ENCODE measurements around the gene CCDC43. TPM values are rescaled to one million over a fixed set of nuclear protein-coding genes. Genes with fewer than 3 reads are reported as not detected.
A peak's percentile ranks its signal among the peaks of the same experiment; 100 is the strongest.

Gene CCDC43
- total RNA-seq, 1 donor from 2014 or later: 18.4 TPM

- ATAC-seq (peak; percentile 21 to 46), DNase-seq (no peak)
- intact Hi-C loops (cut with DNase I): no loop called here
- Histone ChIP-seq H3K9me3 (no peaks in the 10 kb centered on the region), H3K27ac (no peak within 1 kb of the TSS), H3K4me3 (peak within 1 kb of the TSS; percentile 25), H3K36me3 (no peaks in the 10 kb centered on the region), H3K4me1 (no peaks in the 10 kb centered on the region), H3K27me3 (ENCODE audit: low read depth) (peaks cover 59% of the 10 kb centered on the region)
- no peak for TF ChIP-seq CTCF (IDR thresholded peaks at IDR 0.05)
Measured at GRCh38 chr17:44655983-44656710, 33.4 kb downstream of the CCDC43 start, which contains the start of gene MEIOC. Gene MEIOC, plus strand, starts transcription at chr17:44656468. Its CDS starts 146 bp downstream, at chr17:44656614.

- H3K27me3 ChIP-seq (ENCODE audit: low read depth): peaks cover 59% of the 10 kb centered on the region
- H3K27ac ChIP-seq: no peak overlapping the region
- no peak overlapping the region for H3K4me3 ChIP-seq
- intact Hi-C loops (cut with DNase I): no loop called here
- no peak for ATAC-seq
- H3K36me3 ChIP-seq: no peaks in the 10 kb centered on the region
- H3K9me3 ChIP-seq: no peaks in the 10 kb centered on the region
- TF ChIP-seq CTCF (IDR thresholded peaks at IDR 0.05): no peak
- no peaks in the 10 kb centered on the region for H3K4me1 ChIP-seq
- no peak for DNase-seq
Measured at GRCh38 chr17:44653954-44654353, 35.6 kb downstream of the CCDC43 start.

DNA sequence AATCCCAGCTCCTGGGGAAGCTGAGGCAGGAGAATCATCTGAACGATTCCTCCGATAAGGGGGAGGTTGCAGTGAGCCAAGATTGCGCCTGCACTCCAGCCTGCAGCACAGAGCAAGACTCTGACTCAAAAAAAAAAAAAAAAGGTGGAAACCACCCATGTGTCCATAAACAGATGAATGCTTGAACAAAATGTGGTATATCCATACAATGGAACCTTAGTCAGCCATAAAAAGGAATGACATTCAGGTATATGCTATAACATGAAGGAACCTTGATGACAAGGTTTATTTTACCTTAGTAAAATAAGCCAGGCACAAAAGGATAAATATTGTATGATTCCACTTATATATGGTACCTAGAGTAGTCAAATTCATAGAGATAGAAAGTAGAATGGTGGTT is 36.2 kb downstream of the CCDC43 start:
- no peak for DNase-seq
- Histone ChIP-seq H3K36me3 (no peaks in the 10 kb centered on the region), H3K4me3 (no peak overlapping the region), H3K27me3 (ENCODE audit: low read depth) (peaks cover 56% of the 10 kb centered on the region), H3K4me1 (no peaks in the 10 kb centered on the region), H3K9me3 (no peaks in the 10 kb centered on the region), H3K27ac (no peak overlapping the region)
- TF ChIP-seq CTCF (IDR thresholded peaks at IDR 0.05): no peak
- intact Hi-C loops (cut with DNase I): no loop called here
- no peak for ATAC-seq

GRCh38 chr17:44652727-44653126 is 36.8 kb downstream of the CCDC43 start:
- TF ChIP-seq CTCF (IDR thresholded peaks at IDR 0.05): no peak
- no peak for ATAC-seq
- no peaks in the 10 kb centered on the region for H3K9me3 ChIP-seq
- H3K4me1 ChIP-seq: no peaks in the 10 kb centered on the region
- no peak overlapping the region for H3K27ac ChIP-seq
- intact Hi-C loops (cut with DNase I): no loop called here
- H3K4me3 ChIP-seq: no peak overlapping the region
- DNase-seq: no peak
- no peaks in the 10 kb centered on the region for H3K36me3 ChIP-seq
- peaks cover 49% of the 10 kb centered on the region for H3K27me3 ChIP-seq (ENCODE audit: low read depth)

- ATAC-seq (no peak), DNase-seq (no peak)
- intact Hi-C loops (cut with DNase I): no loop called here
- no peaks in the 10 kb centered on the region for H3K9me3 ChIP-seq
- no peak overlapping the region for H3K27ac ChIP-seq
- H3K4me3 ChIP-seq: no peak overlapping the region
- H3K36me3 ChIP-seq: no peaks in the 10 kb centered on the region
- no peaks in the 10 kb centered on the region for H3K4me1 ChIP-seq
- no peak for TF ChIP-seq CTCF (IDR thresholded peaks at IDR 0.05)
- H3K27me3 ChIP-seq (ENCODE audit: low read depth): peaks cover 34% of the 10 kb centered on the region
Measured at GRCh38 chr17:44651228-44651627, 38.3 kb downstream of the CCDC43 start.

Measured in lower lobe of right lung (tissue), 2 donors.